B cell (primary cell): ENCODE measurements around the gene MRPL14. TPM values are rescaled to one million over a fixed set of nuclear protein-coding genes. Genes with fewer than 3 reads are reported as not detected.
A peak's percentile ranks its signal among the peaks of the same experiment; 100 is the strongest.

ENCODE experiments used
- ATAC-seq: fragments of 200-7000 bp; cut with Tn5 transposase; one replicate; pipeline ENCODE4 v1.10.0; 2021; ENCODE audit warnings: low read depth, mild to moderate bottlenecking, moderate number of reproducible peaks, moderate library complexity
- CTCF ChIA-PET: fragments of 350-600 bp; sonication (Branson Sonifier 250); formaldehyde crosslinking; loops from one replicate; lab custom pipeline; 2021; ENCODE audit warnings: antibody characterized with exemption, inconsistent platforms; lab: Charles Lee
- POLR2A ChIA-PET: fragments of 350-600 bp; sonication (Branson Sonifier 250); formaldehyde crosslinking; loops from one replicate; lab custom pipeline; 2021; ENCODE audit warnings: antibody characterized with exemption; lab: Charles Lee
- DNase-seq: peaks from one replicate; pipeline ENCODE4 v3.0.0; 2013
- H2AFZ ChIP-seq: 2 replicates; pipeline ENCODE4 v1.6.1; 2012; ENCODE audit warnings: mild to moderate bottlenecking, low read depth, low read length; ENCODE audit not compliant: insufficient read depth, poor library complexity, severe bottlenecking
- H3K27ac ChIP-seq, 2 donors: 1 replicate in 1 of 2; 2 replicates in 1 of 2; pipeline ENCODE4 v1.5.1; 2012 to 2013; ENCODE audit warnings: low read length in 2 of 2, mild to moderate bottlenecking in 2 of 2, moderate library complexity in 1 of 2
- H3K27me3 ChIP-seq, 4 experiments: fragments of 200-600 bp in 1 of 4; sonication (generic) in 1 of 4; replicated peaks in 1 of 4; 1 replicate in 2 of 4; 2 replicates in 2 of 4; pipeline versions ENCODE4 v1.6.1 to v1.7.0; 2013 to 2016; ENCODE audit warnings: low read length in 3 of 4, mild to moderate bottlenecking in 2 of 4, mixed read lengths in 1 of 4, moderate library complexity in 1 of 4; ENCODE audit not compliant: insufficient read depth in 4 of 4, control insufficient read depth in 3 of 4; ENCODE audit errors: control extremely low read depth in 1 of 4
- H3K36me3 ChIP-seq, 2 experiments: replicated peaks in 1 of 2; 1 replicate in 1 of 2; 2 replicates in 1 of 2; pipeline versions ENCODE4 v1.6.1 to v1.7.1; 2013; ENCODE audit warnings: low read length in 1 of 2; ENCODE audit not compliant: insufficient read depth in 2 of 2, control insufficient read depth in 1 of 2; ENCODE audit errors: control extremely low read depth in 1 of 2, extremely low read depth in 1 of 2
- H3K4me1 ChIP-seq, 2 donors: fragments of 200-600 bp in 1 of 2; sonication (generic) in 1 of 2; 1 replicate in 1 of 2; 2 replicates in 1 of 2; pipeline versions ENCODE4 v1.5.1 to v1.6.1; 2013 to 2017; ENCODE audit warnings: low read length in 2 of 2; ENCODE audit not compliant: control insufficient read depth in 2 of 2, insufficient read depth in 2 of 2
- H3K4me2 ChIP-seq: replicated peaks from 2 replicates; pipeline ENCODE3; 2012; ENCODE audit warnings: mild to moderate bottlenecking, low read depth, low read length; ENCODE audit not compliant: poor library complexity, severe bottlenecking
- H3K4me3 ChIP-seq, 5 experiments: fragments of 200-600 bp in 1 of 5; sonication (generic) in 1 of 5; 1 replicate in 3 of 5; 2 replicates in 2 of 5; pipeline versions ENCODE4 v1.5.1 to v1.7.0; 2011 to 2016; ENCODE audit warnings: low read length in 4 of 5, mild to moderate bottlenecking in 4 of 5, low read depth in 2 of 5, control low read depth in 1 of 5, moderate library complexity in 1 of 5; ENCODE audit not compliant: insufficient read depth in 1 of 5; ENCODE audit errors: control extremely low read depth in 1 of 5, extremely low read depth in 1 of 5
- H3K79me2 ChIP-seq: fragments of 200-600 bp; sonication (generic); one replicate; pipeline ENCODE4 v1.6.0; 2016; ENCODE audit warnings: low read length; ENCODE audit not compliant: control insufficient read depth, insufficient read depth
- H3K9ac ChIP-seq: fragments of 200-600 bp; sonication (generic); 2 replicates; pipeline ENCODE4 v1.6.1; 2017; ENCODE audit warnings: mild to moderate bottlenecking, low read length, moderate library complexity
- H3K9me3 ChIP-seq, 3 donors: one replicate each; pipeline versions ENCODE4 v1.6.1 to v1.7.1; 2013; ENCODE audit warnings: low read length in 2 of 3; ENCODE audit not compliant: control insufficient read depth in 2 of 3, insufficient read depth in 1 of 3; ENCODE audit errors: control extremely low read depth in 1 of 3
- H4K20me1 ChIP-seq: 2 replicates; pipeline ENCODE4 v1.6.0; 2012; ENCODE audit warnings: mild to moderate bottlenecking, low read length; ENCODE audit not compliant: insufficient read depth, control insufficient read depth, poor library complexity, severe bottlenecking
- H3K27ac Mint-ChIP-seq: one replicate; pipeline ENCODE4 v1.8.0; 2021; ENCODE audit warnings: mixed read lengths
- H3K27me3 Mint-ChIP-seq: one replicate; pipeline ENCODE4 v1.8.0; 2021; ENCODE audit warnings: mixed read lengths
- H3K4me1 Mint-ChIP-seq: one replicate; pipeline ENCODE4 v1.8.0; 2021; ENCODE audit warnings: mixed read lengths
- H3K4me3 Mint-ChIP-seq: one replicate; pipeline ENCODE4 v1.8.0; 2021; ENCODE audit warnings: mixed read lengths
- H3K9me3 Mint-ChIP-seq: one replicate; pipeline ENCODE4 v1.8.0; 2022; ENCODE audit warnings: mixed read lengths; ENCODE audit not compliant: insufficient read depth
- CTCF ChIP-seq: fragments of 200-600 bp; IDR thresholded peaks from one replicate; pipeline ENCODE4 v1.8.0; 2022; ENCODE audit warnings: antibody characterized with exemption, mild to moderate bottlenecking
- EZH2 ChIP-seq: IDR thresholded peaks from 2 replicates; pipeline ENCODE4 v1.6.1; 2012; ENCODE audit warnings: borderline replicate concordance, low read depth, mild to moderate bottlenecking, moderate library complexity, low read length; ENCODE audit not compliant: insufficient read depth, poor library complexity, severe bottlenecking
- WGBS: methylation state at CpG from one replicate; pipeline ENCODE4 v1.1.5; 2013; ENCODE audit warnings: missing lambda C conversion rate; ENCODE audit not compliant: insufficient coverage; 5-methylcytosine and 5-hydroxymethylcytosine counted together
- intact Hi-C: fragments of 100-400 bp; cut with micrococcal nuclease; formaldehyde crosslinking; loops from one replicate; pipeline ENCODE4 v1.10.0; 2022
- polyA plus RNA-seq: library from polyadenylated mRNA; depleted of rRNA; stranded (reverse); fragments of >200 nt; gene quantifications from 2 replicates; pipeline ENCODE4 v1.2.3, GENCODE V29; 2012
- total RNA-seq, 2 donors: library from RNA; stranded (reverse); fragments of 120-200 nt in 1 of 2; gene quantifications; 1 replicate in 1 of 2; 2 replicates in 1 of 2; pipeline versions ENCODE4 v1.2.3 to v1.2.4, GENCODE V29; 2013 to 2022

The MRPL14 gene
- total and polyA plus RNA-seq, 2 donors (not counting 1 experiment from before 2014, with no cell fraction given), result 16.7 to 23.5 TPM

DNA sequence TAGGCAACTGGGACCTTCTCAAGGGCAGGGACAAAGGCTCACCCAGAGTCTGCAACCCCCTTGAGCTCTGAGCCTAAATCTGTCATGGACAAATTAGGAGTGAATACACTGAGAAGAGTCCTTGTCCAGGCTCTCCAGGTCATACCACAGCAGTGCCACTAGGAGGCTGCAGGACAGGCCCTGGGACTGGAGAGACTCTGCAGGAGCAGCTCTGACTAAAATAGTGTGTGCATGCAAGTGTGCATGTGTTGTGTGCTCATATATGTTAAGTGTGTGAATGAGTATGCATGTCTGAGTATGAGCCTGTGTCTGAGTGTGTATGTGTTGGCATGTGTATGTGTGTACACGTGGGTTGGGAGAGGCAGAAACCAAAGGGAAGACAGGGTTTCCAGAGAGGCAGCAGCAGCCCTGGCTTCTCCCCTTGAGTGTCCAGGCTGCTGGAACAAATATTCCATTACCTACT is 27.1 kb downstream of the MRPL14 start:
- H3K79me2 ChIP-seq, result peaks cover 2% of the 10 kb centered on the region
- H3K36me3 ChIP-seq, result peaks cover 2 to 16% of the 10 kb centered on the region in 2 experiments
- no peak for TF ChIP-seq EZH2
- TF ChIP-seq CTCF, result peak; percentile 35
- Mint-ChIP-seq H3K4me3 (no peak overlapping the region), H3K27me3 (no peaks in the 10 kb centered on the region), H3K9me3 (no peaks in the 10 kb centered on the region), H3K4me1 (peaks cover 2% of the 10 kb centered on the region), H3K27ac (no peak overlapping the region)
- no peak overlapping the region for H3K4me3 ChIP-seq
- no peaks in the 10 kb centered on the region for H3K4me1 ChIP-seq
- no peak overlapping the region for H3K4me2 ChIP-seq
- no peak for DNase-seq
- H2AFZ ChIP-seq, result no peak overlapping the region
- ChIA-PET CTCF (interaction anchor here (0.6 to 6.5 kb wide), 10 partner anchors 10 to 238 kb away, joined by 3 to 89 read pairs (median 5); no protein-coding TSS in a partner anchor), POLR2A (no interaction called here)
- no peak overlapping the region for H3K27ac ChIP-seq
- H4K20me1 ChIP-seq, result peaks cover 13% of the 10 kb centered on the region
- ATAC-seq, result no peak
- H3K9ac ChIP-seq, result no peak overlapping the region
- H3K27me3 ChIP-seq, result no peaks in the 10 kb centered on the region
- WGBS, result no CpG with 5 or more reads among the region's 1 CpG
- no peaks in the 10 kb centered on the region for H3K9me3 ChIP-seq
- intact Hi-C loops, result loop anchor here (1.0 kb wide), 1 partner anchor 238 kb away; no protein-coding TSS in a partner anchor

DNA sequence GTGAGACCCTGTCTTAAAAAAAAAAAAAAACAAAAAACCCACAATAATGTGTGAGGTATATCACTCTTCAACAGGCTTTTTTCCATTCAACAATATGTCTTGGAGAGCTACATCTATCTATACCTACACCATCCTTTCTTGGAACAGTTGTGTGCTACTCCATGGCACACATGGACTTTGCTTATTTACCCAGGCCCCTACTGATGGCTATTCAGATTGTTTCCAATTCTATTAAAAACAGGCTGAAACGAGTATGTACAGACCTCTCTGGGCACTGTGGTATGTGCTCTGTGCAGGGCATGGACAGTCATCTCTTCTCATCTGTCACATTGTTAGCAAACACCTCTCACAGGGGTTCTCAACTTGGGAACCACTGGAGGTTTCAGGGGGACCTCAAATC is 28.1 kb downstream of the MRPL14 start:
- Mint-ChIP-seq H3K27ac (no peak overlapping the region), H3K9me3 (no peaks in the 10 kb centered on the region), H3K27me3 (no peaks in the 10 kb centered on the region), H3K4me1 (no peaks in the 10 kb centered on the region), H3K4me3 (no peak overlapping the region)
- DNase-seq, result no peak
- peaks cover 0 to 7% of the 10 kb centered on the region in 2 experiments for H3K36me3 ChIP-seq
- H3K27ac ChIP-seq, result no peak overlapping the region
- intact Hi-C loops, result no loop called here
- TF ChIP-seq CTCF (no peak), EZH2 (no peak)
- no peak overlapping the region for H3K4me3 ChIP-seq
- ChIA-PET POLR2A (no interaction called here), CTCF (interaction anchor here (0.9 to 6.5 kb wide), 11 partner anchors 9 to 239 kb away, joined by 3 to 89 read pairs (median 5); no protein-coding TSS in a partner anchor)
- ATAC-seq, result no peak
- H3K4me1 ChIP-seq, result no peaks in the 10 kb centered on the region
- no peaks in the 10 kb centered on the region for H3K79me2 ChIP-seq
- no peak overlapping the region for H2AFZ ChIP-seq
- no peaks in the 10 kb centered on the region for H3K27me3 ChIP-seq
- no peaks in the 10 kb centered on the region for H3K9me3 ChIP-seq
- peaks cover 13% of the 10 kb centered on the region for H4K20me1 ChIP-seq
- no peak overlapping the region for H3K9ac ChIP-seq
- H3K4me2 ChIP-seq, result no peak overlapping the region
- WGBS, result 100% methylated on average over 1 of the region's 1 CpG
